ENCODE data around the gene CABCOCO1. TPM values are rescaled to one million over a fixed set of nuclear protein-coding genes. Genes with fewer than 3 reads are reported as not detected.

CABCOCO1 gene
- total RNA-seq, 4 donors from 2014 or later, result 0.94 to 1.6 (median 1.3) TPM

- H3K4me1 ChIP-seq, result peaks cover 12 to 61% (median 20%) of the 10 kb centered on the region in 3 donors
- no peak for ATAC-seq
- no peak for TF ChIP-seq CTCF (IDR thresholded peaks at IDR 0.05)
- TF ChIP-seq POLR2A (IDR thresholded peaks at IDR 0.05), result no peak
- no peak for TF ChIP-seq POLR2AphosphoS5 (IDR thresholded peaks at IDR 0.05)
- no peak for TF ChIP-seq EP300 (IDR thresholded peaks at IDR 0.05)
- H3K4me3 ChIP-seq, result no peak overlapping the region
- no peaks in the 10 kb centered on the region for H3K27me3 ChIP-seq
- H3K36me3 ChIP-seq, result no peaks in the 10 kb centered on the region
- no peak overlapping the region for H3K27ac ChIP-seq
- no peaks in the 10 kb centered on the region for H3K9me3 ChIP-seq
- 71 to 81% methylated on average over 1 of the region's 1 CpG for WGBS, 2 donors (ENCODE audit: low coverage in 1 of 2)
Measured at GRCh38 chr10:61789031-61789430, 126.3 kb downstream of the CABCOCO1 start.

DNA sequence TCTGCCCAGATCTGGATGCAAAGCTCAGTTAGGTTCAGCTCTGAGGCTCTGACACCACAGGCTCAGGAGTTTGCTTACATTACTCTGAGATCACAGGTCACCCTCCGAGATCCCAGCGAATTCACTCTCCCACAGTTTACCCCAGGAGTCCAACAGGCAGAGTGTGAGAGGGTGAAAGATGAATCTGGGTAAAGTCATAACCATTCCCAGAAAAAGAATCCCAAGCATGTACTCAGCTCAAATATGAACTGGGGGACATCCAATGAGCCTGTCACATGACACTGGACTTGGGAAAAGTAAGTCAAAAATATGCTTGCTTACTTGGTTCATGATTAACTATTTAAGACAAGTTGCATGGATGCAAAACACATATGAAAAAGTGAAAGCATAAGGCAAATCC lies 128.5 kb downstream of the CABCOCO1 start:
- peak; percentile 47 for ATAC-seq
- peaks cover 9 to 68% (median 24%) of the 10 kb centered on the region in 3 donors for H3K4me1 ChIP-seq
- H3K27me3 ChIP-seq, result no peaks in the 10 kb centered on the region
- H3K4me3 ChIP-seq, result no peak overlapping the region
- TF ChIP-seq POLR2A (IDR thresholded peaks at IDR 0.05), result no peak
- peak; percentile 64 for TF ChIP-seq POLR2AphosphoS5 (IDR thresholded peaks at IDR 0.05)
- no peak for TF ChIP-seq CTCF (IDR thresholded peaks at IDR 0.05)
- WGBS, 2 donors (ENCODE audit: low coverage in 1 of 2), result 8 to 20% methylated on average over 1 to 2 of the region's 2 CpGs
- H3K9me3 ChIP-seq, result no peaks in the 10 kb centered on the region
- H3K36me3 ChIP-seq, result no peaks in the 10 kb centered on the region
- peak overlapping the region; percentile 23 to 69 (median 46) for H3K27ac ChIP-seq

GRCh38 chr10:61792097-61792716 lies 129.5 kb downstream of the CABCOCO1 start:
- no peak for TF ChIP-seq POLR2AphosphoS5 (IDR thresholded peaks at IDR 0.05)
- TF ChIP-seq EP300 (IDR thresholded peaks at IDR 0.05), result no peak
- no peak for TF ChIP-seq CTCF (IDR thresholded peaks at IDR 0.05)
- no peak for TF ChIP-seq POLR2A (IDR thresholded peaks at IDR 0.05)
- no peak for ATAC-seq
- H3K36me3 ChIP-seq, result no peaks in the 10 kb centered on the region
- no peak overlapping the region for H3K4me3 ChIP-seq
- H3K4me1 ChIP-seq, result peaks cover 5 to 58% (median 14%) of the 10 kb centered on the region in 3 donors
- peak overlapping the region in 3 of 4 donors; percentile 36 to 69 (median 37) for H3K27ac ChIP-seq
- 100% methylated on average over 1 of the region's 1 CpG; no CpG with 5 or more reads in 1 of the 2 donors for WGBS, 2 donors (ENCODE audit: low coverage in 1 of 2)
- no peaks in the 10 kb centered on the region for H3K27me3 ChIP-seq
- H3K9me3 ChIP-seq, result no peaks in the 10 kb centered on the region

GRCh38 chr10:61792921-61793320 lies 130.2 kb downstream of the CABCOCO1 start:
- H3K27ac ChIP-seq, result peak overlapping the region; percentile 20 to 69 (median 36)
- no peaks in the 10 kb centered on the region for H3K27me3 ChIP-seq
- H3K4me1 ChIP-seq, result peaks cover 5 to 52% (median 13%) of the 10 kb centered on the region in 3 donors
- no peaks in the 10 kb centered on the region for H3K9me3 ChIP-seq
- H3K36me3 ChIP-seq, result no peaks in the 10 kb centered on the region
- no peak overlapping the region for H3K4me3 ChIP-seq
- no peak for ATAC-seq
- WGBS, 2 donors (ENCODE audit: low coverage in 1 of 2), result 50 to 83% methylated on average over 1 of the region's 1 CpG
- TF ChIP-seq POLR2AphosphoS5 (IDR thresholded peaks at IDR 0.05) (no peak), CTCF (IDR thresholded peaks at IDR 0.05) (no peak), EP300 (IDR thresholded peaks at IDR 0.05) (no peak), POLR2A (IDR thresholded peaks at IDR 0.05) (no peak)

Measured in gastroesophageal sphincter (tissue), 4 donors.